NOMO-1 treated with dmso at 0.1 percent for 144 hours (cell line): ENCODE measurements around the gene SLC25A40.
"Not testable (repeated sequence)": the region's sequence is repeated elsewhere in the genome, so short reads cannot be mapped to it uniquely, and the experiment has no call there.

Source experiments
- DNase-seq: peaks from one replicate; lab custom pipeline; 2025; ENCODE audit not compliant: unreplicated experiment; lab: John Stamatoyannopoulos, UW

The SLC25A40 gene

DNA sequence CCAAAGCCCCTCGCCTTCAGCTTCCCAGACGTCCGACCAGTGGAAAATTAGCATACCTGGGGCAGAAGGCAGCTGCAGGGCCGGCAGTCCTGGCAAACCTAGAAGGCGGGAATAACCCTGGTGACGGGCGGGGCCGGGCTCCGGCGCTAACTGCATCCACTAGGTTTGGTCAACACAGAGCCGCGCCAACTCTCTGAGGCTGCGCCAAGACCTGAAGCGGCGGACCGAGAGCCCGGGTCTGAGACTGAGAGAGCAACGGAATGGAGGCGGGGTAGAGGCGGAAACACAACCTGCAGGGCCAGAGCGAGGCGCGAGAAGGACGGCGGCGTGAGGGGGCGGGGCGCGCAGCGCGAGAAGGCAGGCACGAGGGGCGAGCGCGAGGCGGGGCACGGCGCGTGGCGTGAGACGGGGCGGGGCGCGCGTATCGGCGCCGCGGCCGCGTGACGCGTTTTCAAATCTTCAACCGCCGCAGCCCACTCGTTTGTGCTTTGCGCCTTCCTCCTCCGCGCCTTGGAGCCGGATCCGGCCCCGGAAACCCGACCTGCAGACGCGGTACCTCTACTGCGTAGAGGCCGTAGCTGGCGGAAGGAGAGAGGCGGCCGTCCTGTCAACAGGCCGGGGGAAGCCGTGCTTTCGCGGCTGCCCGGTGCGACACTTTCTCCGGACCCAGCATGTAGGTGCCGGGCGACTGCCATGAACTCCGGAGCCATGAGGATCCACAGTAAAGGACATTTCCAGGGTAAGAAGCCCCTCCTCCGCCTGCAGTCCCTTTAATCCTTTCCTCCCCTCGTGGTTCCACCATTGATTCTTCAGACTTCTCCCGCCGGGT is at the start of gene SLC25A40, which contains the start of gene DBF4:
TSS of gene SLC25A40 (minus strand) at position 321 of the 829 bp plus-strand sequence. CDS start 17,633 bp downstream, outside the sequence.
TSS of gene DBF4 (plus strand) at position 454 of the 829 bp plus-strand sequence. CDS start at position 694, 240 bp downstream.
- DNase-seq, result peak; percentile 100

DNA sequence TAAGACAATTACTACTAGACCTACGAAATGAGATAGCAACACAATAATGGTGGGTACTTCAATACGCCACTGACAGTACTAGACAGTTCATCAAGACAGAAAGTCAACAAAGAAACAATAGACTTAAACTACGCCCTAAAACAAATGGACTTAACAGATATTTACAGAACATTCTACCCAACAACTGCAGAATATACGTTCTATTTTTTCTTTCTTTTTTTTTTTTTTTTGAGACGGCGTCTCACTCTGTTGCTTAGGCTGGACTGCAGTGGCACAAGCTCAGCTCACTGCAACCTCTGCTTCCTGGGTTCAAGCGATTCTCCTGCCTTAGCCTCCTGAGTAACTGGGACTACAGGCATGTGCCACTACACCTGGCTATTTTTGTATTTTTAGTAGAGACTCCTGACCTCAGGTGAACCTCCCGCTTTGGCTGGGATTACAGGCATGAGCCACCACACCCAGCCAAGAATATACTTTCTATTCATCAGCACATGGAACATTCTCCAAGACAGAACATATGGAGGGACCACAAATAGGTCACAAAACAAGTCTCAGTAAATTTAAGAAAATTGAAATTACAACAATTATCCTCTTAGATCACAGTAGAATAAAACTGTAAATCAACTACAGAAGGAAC is 46.7 kb upstream of the SLC25A40 start:
- DNase-seq, result not testable (repeated sequence)

- no peak for DNase-seq
Observed at GRCh38 chr7:87920578-87920977, 44.4 kb upstream of the SLC25A40 start.

DNA sequence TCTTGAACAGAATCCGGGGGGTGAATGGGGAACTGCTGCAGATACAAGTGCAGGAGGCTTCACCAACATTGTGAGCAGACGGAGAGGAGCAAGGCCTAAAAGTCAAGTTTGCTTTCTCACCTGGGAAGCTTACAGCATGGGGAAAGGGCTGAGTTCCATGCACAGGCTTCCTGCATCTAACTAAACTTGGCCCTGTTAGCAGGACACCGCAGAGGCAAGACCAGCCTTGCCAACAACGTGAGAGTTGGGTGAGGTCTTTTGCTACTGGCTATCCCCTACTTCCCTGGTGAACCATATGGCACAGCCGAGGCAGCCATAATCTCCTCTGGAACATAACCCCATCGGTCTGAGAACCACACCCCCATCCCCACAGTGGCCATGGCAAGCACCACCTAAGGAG is 43.7 kb upstream of the SLC25A40 start:
- no peak for DNase-seq

DNA sequence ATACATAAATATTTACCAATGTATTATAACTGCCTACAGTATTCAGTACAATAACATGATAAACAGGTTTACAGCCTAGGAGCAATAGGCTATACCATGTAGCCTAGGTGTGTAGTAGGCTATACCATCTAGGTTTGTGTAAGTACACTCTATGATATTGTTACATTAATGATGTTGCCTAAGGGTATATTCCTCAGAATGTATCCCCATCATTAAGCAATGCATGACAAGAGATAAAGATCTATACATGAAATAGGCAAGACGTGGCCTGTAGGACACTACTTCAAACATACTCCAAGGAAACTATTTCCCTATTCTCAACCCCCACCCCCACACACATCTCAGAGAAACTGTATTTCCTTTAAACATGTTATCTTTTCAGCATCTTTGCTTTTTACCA is 42.6 kb upstream of the SLC25A40 start:
- no peak for DNase-seq

GRCh38 chr7:87912121-87912520 is 36.0 kb upstream of the SLC25A40 start:
- peak; percentile 68 for DNase-seq

- not testable (repeated sequence) for DNase-seq
Observed at GRCh38 chr7:87908814-87909213, 32.7 kb upstream of the SLC25A40 start.

DNA sequence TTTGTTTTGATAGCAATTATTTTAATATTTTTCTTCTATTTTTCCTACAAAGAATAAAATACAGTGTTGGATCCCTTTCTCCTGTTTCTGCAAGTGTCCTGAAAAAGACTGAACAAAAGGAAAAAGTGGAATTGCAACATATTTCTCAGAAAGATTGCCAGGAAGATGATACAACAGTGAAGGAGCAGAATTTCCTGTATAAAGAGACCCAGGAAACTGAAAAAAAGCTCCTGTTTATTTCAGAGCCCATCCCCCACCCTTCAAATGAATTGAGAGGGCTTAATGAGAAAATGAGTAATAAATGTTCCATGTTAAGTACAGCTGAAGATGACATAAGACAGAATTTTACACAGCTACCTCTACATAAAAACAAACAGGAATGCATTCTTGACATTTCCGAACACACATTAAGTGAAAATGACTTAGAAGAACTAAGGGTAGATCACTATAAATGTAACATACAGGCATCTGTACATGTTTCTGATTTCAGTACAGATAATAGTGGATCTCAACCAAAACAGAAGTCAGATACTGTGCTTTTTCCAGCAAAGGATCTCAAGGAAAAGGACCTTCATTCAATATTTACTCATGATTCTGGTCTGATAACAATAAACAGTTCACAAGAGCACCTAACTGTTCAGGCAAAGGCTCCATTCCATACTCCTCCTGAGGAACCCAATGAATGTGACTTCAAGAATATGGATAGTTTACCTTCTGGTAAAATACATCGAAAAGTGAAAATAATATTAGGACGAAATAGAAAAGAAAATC is 31.2 kb upstream of the SLC25A40 start:
- not testable (repeated sequence) for DNase-seq

DNA sequence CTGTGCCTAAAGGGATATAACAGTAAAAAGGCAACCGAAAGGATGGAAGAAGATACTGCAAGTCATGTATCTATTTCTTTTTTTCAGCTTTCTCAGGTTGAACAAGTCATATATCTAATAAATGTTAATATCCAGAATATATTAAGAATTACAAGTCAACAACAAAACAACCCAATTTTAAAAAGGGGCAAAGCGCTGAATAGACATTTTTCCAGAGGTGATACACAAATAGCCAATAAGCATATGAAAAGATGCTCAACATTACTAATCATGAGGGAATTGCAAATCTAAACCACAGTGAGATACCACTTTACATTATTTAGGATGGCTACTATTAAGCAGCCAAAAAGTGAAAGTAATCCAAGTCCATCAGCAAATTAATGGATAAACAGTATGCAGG is 23.1 kb upstream of the SLC25A40 start:
- no peak for DNase-seq

GRCh38 chr7:87895363-87895762 is 19.2 kb upstream of the SLC25A40 start:
- no peak for DNase-seq

DNA sequence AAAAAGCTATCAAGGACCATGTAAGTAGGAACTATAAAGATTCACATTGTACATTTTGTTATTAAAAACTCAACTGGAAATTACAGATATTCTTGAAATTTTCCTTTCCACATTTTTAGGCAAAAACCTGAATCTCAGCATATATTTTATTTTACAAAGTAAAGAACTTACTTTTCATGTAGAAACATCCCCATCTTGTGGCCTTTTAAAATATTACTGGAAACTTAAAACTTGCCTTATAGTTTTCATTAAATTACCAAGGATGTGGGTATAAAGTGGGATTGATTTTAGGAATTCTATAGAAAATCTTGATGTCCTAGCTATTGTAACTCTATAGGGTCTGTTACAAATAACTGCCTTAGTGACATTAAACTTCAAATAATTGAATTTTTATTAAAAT is 10.7 kb upstream of the SLC25A40 start:
- DNase-seq, result peak; percentile 25

GRCh38 chr7:87885018-87885417 is 8.9 kb upstream of the SLC25A40 start:
- DNase-seq, result no peak

DNA sequence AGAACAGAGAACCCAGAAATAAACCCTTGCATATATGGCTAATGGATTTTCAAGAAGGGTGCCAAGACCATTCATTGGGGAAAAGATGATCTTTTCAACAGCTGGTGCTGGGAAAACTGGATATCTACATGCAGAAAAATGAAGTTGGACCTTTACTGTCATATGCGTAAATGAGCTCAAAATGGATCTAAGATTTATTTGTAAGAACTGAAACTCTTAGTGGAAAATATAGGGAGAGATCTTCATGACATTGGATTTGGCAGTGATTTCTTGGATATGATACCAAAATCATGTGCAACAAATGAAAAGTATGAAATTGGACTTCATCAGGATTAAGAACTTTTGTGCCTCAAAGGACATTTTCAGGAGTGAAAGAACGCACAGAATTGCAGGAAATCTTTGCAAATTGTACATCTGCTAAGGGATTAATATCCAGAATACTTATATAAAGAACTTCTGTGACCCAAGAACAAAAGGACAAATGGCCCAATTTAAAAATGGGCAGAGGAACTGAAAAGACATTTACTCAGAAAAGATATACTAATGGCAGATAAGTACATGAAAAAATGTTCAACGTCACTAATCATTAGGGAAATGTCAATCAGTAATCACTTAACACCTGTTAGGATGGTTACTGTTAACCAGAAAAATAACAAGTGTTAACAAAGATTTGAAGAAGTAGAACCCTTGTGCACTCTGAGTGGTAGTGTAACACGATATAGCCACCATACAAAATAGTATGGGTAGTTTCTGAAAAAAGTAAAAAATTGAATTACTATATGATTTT is 6.2 kb upstream of the SLC25A40 start:
- no peak for DNase-seq

- DNase-seq, result no peak
Observed at GRCh38 chr7:87878208-87878735, 2.1 kb upstream of the SLC25A40 start.

- DNase-seq, result no peak
Observed at GRCh38 chr7:87877366-87878040, 1.3 kb upstream of the SLC25A40 start.

DNA sequence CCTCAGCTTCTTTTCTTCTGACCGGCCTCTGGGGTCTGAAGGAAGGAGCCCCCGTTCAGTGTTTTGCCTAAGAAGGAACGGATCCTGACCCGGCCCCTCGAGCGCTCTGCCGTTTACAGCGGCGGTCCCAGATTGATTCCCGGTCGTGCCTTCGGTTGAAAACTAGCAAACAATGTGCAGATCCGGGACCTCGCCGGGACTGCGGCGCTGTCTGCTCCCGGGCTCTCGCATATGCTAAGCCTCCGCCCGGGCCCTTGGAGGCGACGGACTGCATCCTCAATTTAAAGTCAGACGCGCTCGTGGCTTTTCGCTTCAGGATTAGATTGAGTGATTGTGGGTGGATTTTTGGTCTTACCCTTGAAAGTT is 692 bp upstream of the SLC25A40 start:
- peak; percentile 75 for DNase-seq

- no peak for DNase-seq
Observed at GRCh38 chr7:87875151-87876039, 765 bp downstream of the SLC25A40 start.

DNA sequence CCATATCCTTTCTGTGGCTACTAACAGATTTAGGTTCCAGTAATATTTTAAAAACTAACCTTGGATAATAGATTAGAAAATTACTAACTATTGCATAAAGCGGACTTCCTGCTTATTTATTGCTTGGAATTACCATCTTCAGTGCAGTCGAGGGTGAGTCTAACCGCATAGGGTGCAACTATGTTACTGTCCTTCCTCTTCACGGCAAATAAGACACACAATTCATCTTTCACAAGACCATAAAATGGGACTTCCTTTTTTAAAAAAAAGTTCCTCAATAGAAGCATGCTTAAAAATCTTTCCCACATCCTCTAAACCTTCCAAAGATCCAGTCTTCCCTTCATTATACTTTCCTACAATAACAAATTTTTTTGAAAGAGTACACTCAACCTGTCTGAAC is 2.1 kb downstream of the SLC25A40 start:
- peak; percentile 95 for DNase-seq

- not testable (repeated sequence) for DNase-seq
Observed at GRCh38 chr7:87873328-87873727, 2.8 kb downstream of the SLC25A40 start.
